HG03139 (cell line): ENCODE results near the gene BLOC1S6.
A peak's percentile ranks its signal among the peaks of the same experiment; 100 is the strongest.

ENCODE experiments used
- ATAC-seq: cut with Tn5 transposase; IDR thresholded peaks from one replicate; pipeline ENCODE4 v1.9.1; 2021; ENCODE audit not compliant: unreplicated experiment

BLOC1S6 gene

GRCh38 chr15:45587863-45588170, 638 bp downstream of the BLOC1S6 start:
- no peak for ATAC-seq

- ATAC-seq: no peak
These were observed 1.2 kb downstream of the BLOC1S6 start for GRCh38 chr15:45588219-45588875.

GRCh38 chr15:45589256-45589655, 2.1 kb downstream of the BLOC1S6 start:
- no peak for ATAC-seq

- no peak for ATAC-seq
These were observed 7.1 kb downstream of the BLOC1S6 start for GRCh38 chr15:45594319-45594718.

GRCh38 chr15:45594835-45595530, 7.8 kb downstream of the BLOC1S6 start:
- no peak for ATAC-seq

- ATAC-seq: no peak
These were observed 16.7 kb downstream of the BLOC1S6 start for GRCh38 chr15:45603881-45604280.

- ATAC-seq: no peak
These were observed 17.1 kb downstream of the BLOC1S6 start for GRCh38 chr15:45604326-45604725.

- ATAC-seq: no peak
These were observed 19.2 kb downstream of the BLOC1S6 start for GRCh38 chr15:45606413-45606812.

GRCh38 chr15:45606841-45607240, 19.7 kb downstream of the BLOC1S6 start:
- no peak for ATAC-seq

GRCh38 chr15:45611305-45611704, 24.1 kb downstream of the BLOC1S6 start:
- ATAC-seq: no peak

GRCh38 chr15:45612790-45613415, 25.7 kb downstream of the BLOC1S6 start:
- ATAC-seq: no peak

GRCh38 chr15:45616901-45617323, 29.7 kb downstream of the BLOC1S6 start:
- ATAC-seq: no peak

- ATAC-seq: no peak
These were observed 31.6 kb downstream of the BLOC1S6 start for GRCh38 chr15:45618813-45619212.

- no peak for ATAC-seq
These were observed 41.0 kb downstream of the BLOC1S6 start for GRCh38 chr15:45628136-45628535.

- no peak for ATAC-seq
These were observed 43.9 kb downstream of the BLOC1S6 start for GRCh38 chr15:45630917-45631691.

GRCh38 chr15:45631776-45632175, 44.6 kb downstream of the BLOC1S6 start:
- no peak for ATAC-seq

- ATAC-seq: peak; percentile 60
These were observed 47.4 kb downstream of the BLOC1S6 start, which contains the start of gene SQOR for GRCh38 chr15:45634432-45635190. SQOR (plus strand) TSS chr15:45635029; CDS start chr15:45658924, 23,895 bp downstream.

GRCh38 chr15:45635191-45635638, 48.0 kb downstream of the BLOC1S6 start:
- peak; percentile 49 for ATAC-seq

GRCh38 chr15:45635763-45636292, 48.6 kb downstream of the BLOC1S6 start:
- no peak for ATAC-seq

- ATAC-seq: no peak
These were observed 50.0 kb downstream of the BLOC1S6 start for GRCh38 chr15:45637141-45637540.
